NCI-H2227 (cell line): ENCODE data around the gene PRPF6.

Source experiments
- DNase-seq: peaks from one replicate; lab custom pipeline; 2025; ENCODE audit not compliant: unreplicated experiment; lab: John Stamatoyannopoulos, UW

The PRPF6 gene

DNA sequence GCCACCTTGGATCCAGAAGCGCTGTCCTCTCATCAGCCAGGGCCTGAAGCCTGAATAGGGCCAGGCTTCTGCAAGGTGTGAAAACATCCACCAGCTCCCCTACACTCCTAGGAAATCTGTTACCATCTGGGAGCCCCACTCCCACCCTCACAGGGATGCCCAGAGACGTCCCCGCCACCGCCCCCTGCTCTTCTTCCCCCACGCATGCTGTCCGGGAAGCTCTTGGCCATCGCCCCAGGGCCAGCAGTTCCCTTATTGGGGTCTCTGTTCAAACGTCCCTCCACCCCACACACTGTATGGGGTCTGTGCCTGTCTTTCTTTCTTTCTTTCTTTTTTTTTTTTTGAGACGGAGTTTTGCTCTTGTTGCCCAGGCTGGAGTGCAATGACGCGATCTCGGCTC is 94.6 kb downstream of the PRPF6 start:
- no peak for DNase-seq

DNA sequence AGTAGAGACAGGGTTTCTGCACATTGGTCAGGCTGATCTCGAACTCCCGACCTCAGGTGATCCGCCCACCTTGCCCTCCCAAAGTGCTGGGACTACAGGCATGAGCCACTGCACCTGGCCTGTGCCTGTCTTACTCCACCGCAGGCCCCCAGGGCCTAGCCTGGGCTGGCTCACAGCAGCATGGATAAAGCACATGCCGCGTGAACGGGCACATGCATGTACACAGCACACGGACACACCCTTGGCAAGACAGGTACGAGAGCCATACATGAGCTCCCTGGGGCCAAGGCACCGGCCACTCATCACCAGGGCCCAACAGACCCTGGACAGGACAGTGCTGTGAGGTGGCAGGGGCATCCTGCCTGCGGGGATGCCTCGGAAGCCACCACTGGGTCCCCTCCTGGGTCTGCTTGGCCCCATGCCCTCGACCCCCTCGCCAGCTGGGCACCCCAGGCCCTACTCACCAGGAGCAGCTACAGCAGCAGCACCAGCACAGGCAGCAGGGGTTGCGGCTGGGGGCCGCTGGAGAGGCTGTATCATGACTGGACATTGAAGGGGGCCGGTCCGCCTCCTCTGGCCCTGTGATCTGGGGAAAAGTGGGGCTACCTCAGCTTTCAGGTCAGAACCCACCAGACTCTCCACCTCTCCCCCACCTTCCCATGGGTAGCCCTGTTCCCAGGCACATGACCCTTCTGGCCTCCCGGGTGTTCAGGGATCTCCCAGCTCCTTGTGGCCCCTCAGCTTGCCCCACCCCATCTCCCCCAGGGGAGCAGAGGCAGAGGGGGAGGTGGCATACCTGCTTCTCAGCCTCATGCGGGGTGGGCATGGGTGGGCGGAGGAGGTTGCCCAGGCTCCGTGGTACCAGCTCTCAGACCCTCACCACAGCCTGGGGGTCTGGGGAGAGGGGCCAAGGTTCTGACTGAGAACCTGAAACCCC is 95.4 kb downstream of the PRPF6 start:
- no peak for DNase-seq

DNA sequence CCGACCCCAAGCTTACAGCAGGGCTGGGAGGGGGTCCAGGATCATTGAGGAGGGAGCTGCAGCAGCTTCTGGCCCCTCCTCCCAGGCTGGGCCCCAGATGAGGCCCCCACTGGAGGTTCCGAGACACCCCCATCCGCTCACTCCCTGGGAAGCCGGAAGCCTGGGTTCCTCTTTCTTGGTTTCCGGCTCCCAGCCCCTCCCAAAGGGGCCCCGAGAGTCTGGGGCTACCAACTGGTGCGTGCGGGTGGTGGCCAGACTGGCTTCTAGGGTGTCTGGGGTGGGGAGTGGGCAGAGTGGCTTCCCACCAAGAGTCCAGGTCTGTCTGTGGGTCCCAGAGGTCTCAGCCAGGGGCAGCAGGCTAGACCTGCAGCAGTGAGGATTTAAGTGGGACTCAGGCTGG is 96.2 kb downstream of the PRPF6 start:
- DNase-seq: no peak

DNA sequence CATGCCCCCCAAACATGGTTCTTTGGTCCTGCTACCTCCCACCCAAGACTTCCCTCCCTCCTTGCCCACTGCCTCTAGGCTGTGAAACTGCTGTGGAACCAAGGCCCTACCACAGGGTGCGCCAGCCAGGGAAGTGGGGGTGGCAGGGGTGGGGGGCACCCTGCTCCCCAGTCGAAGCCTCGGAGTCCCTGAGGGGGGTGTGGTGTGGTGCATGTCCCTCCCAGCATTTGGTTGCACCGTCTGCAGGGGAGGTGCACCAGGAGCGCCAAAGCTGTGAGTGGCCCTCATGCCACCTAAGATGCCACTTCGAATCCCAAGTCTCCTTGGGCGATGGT is 96.6 kb downstream of the PRPF6 start:
- no peak for DNase-seq

DNA sequence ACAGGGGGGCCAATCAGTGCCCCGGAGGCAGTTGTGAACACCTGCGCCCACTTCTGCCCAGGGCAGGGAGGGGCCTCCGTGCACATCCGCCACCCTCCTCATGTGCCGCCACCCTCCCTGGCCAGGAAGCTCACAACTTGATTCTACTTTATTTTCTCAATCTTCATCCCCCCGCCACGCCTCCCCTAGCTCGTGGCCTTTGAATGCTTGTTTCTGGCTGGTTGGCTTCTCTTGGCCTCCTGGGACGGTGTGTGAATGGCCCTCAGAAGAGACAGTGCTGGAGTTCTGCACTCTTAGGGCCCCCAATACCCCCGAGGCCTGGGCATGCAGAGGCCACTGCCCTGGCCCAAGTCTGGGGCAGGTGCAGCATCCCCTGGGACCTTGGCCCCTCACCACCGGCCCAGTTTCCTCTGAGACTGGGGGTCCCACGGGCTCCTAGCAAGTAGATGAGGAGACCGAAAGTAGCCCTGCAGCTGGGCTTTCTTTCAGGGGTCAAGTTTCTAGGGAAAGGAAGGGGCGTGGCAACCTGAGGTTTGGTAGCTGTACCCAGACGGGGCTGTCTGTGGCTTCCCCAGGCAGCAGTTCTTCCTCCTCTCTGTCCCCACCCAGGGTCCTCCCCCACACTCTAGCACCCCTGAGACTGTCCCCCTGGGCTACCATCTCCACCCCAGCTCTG is 97.1 kb downstream of the PRPF6 start:
- DNase-seq: no peak

DNA sequence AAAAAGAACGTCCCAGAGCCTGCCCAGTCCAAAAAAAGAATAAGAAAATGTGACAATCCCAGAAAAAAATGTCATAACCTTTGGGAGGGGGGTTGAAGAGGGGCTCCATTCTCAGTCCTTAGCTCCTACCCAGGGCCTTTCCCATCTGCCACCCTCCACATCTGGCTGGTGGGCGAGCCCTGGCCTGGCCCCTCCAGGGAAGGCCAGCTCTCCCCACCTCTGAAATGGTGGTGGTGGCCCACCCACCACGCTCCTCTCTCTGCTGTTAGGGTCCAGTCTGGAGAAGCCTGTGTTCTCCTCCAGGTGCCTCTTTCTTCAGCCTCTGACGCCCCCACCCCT is 98.0 kb downstream of the PRPF6 start:
- DNase-seq: no peak

DNA sequence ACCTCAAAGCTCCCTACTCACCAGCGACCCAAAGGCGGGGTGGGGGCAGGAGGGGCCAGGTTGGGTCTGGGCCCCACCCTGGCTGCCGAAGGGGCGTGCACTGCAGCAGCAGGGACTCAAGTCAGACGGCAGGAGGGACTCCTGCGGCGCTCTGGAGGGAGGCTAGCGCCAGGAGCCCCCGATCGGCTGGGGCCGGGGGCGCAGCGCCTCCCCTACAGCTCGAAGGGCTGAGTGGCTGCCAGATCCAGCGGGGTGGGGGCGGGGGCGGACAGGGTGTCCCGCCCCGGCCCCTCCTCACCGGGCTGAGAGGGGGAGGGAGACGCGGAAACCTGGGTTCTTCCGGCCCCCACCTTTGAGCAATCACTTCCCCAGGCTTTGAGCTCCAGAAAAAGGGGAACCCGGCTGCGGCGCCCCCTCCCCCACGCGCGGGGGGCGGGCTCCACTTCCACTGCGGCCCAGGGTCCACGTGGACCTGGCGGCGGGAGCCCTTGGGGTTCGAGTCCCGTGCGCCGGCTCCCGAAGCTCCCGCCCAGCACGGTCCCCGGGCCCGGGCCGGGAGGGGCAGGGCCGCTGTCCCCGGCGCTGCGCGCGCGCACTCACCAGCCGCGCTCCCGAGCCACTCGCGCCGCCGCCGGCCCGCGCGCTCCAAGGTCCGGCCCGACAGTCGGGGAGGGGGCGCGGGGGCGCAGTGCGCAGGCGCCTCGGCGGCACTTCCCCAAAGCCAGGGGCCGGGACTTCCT is 98.5 kb downstream of the PRPF6 start, which contains the start of gene RGS19:
TSS of gene RGS19 (minus strand) at position 246 of the 740 bp plus-strand sequence. CDS start 2,632 bp downstream, outside the sequence.
- peak; percentile 90 for DNase-seq

DNA sequence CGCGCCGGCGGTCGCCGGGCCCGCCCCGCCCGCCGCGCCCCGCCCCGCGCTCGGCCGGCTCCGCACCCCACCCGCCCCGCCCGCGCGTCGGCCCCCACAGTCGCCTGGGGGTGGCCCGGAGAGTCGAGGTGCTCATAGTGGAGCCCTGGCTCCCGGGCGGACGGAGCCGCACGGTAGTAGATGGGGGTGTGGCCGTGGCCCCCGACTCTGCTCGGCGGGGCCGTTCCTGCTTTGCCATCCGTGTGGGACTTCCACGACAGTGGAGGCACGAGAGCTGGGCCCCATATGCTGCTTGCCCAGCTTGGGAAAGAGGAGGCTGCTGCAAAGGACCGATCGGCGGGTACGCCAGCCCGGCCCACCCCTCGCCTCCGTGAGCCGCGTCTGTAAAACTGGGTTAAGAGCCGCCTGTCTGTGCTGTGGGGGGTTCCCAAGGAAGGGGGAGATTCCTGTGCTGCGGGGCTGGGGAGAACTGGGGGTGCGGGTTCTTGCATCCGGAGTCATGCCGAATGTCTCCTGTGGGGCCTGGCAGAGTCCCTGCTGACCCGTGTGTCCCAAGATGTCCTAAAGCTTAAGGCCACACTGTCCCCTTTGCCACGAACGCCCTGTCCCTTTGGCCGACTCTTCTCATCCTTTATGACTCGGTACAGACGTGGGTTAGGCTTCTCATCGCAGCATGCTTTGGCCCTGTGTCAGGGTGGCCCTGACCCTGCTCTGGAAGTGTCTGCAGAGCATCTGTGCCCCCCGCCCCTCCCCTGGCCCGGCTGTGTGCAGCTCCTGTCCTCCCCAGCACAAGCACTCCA is 99.3 kb downstream of the PRPF6 start, which contains the start of gene OPRL1:
TSS of gene OPRL1 (plus strand) at position 70 of the 800 bp plus-strand sequence. CDS start 12,639 bp downstream, outside the sequence.
- DNase-seq: peak; percentile 59

DNA sequence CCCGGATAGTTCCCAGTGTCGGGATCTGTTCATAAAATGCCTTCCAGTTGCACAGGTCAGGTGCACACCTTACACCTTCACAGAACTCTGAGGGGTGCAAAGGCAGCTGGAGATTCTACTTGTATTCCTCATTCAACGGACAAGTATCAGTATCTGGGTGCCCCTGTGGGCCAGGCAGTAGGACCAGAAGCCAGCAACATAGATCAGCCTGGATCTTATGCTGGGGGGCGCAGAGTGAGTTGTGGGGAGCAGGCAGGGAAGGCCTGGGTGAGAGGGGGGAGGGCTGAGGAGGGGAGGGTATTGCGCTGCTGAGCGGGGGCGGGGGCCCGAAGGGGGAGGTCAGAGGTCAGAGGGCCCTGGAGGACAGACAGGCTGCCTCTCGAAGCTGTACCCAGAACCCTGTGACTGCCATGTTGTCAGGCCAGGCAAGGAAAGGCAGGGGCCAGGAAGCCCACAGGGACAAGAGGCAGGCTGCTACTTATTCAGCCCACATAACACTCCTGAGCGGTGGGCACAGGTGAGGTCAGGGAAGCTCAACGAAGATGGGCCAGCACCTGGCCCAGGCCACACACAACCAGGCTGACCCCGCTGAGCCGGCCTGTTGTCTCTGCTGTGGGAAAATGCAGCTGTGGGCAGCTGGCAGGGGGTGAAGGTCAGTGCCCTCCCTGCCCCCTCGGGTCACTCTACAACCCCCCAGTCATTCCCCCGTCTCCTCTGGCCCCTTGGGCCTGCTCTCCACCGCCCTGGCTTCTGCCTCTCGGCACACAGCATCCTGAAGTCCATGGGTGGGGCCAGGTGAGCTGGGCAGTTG is 100.1 kb downstream of the PRPF6 start:
- no peak for DNase-seq

DNA sequence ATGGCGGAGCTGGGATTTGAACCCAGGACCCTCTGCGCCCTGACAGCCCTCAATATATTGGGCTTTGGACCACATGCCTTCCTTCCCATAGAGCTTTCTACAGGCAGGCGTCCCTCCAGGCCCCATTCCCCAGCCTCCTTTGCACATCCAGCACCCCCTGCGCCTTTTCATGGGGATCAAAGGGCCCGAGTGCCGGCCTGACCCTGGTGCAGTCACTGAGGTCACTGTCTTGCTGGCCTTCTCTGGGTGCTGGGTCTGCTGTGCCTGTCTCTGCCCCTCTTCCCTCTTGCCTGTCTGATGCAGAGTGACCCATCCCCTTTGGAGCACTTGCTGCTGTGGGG is 100.7 kb downstream of the PRPF6 start:
- no peak for DNase-seq

DNA sequence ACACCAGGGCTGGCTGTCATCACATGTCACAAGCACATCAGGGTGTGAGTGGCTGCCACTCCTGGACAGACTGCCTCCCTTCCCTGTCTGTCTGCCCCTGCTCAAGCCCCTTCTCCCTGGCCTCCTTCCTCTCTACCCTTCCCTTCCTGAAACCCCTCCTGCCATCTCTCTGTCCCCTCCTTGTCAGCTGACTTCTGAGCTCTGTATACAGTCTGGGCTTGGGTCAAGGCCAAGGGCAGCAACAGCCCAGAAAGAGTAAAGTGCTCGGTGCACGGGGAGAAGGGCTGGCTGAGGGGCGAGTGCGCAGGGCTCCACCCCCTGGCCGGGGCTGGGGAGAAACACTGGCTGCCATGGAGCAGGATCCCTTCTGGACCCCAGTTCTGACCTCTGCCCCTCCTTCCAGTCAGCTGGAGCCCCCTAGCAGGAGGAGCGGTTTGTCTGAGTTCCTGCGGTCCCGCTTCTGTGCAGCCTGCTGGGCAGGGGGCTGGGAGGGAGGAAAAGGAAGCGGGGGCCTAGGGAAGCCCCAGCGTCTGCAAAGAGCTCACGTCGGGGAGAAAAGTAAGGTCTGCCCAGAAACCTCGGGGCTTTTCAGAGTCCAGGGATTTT is 101.3 kb downstream of the PRPF6 start:
- no peak for DNase-seq
